Upper lobe of left lung (tissue), 6 donors: ENCODE results near the gene TFEB. TPM values are rescaled to one million over a fixed set of nuclear protein-coding genes. Genes with fewer than 3 reads are reported as not detected.

Source experiments
- ATAC-seq, 2 donors: fragments of 200-7000 bp; cut with Tn5 transposase; one replicate each; pipeline ENCODE4 v1.9.1; 2022; ENCODE audit warnings: mild to moderate bottlenecking in 2 of 2, moderate library complexity in 2 of 2; ENCODE audit not compliant: low FRiP score in 2 of 2
- DNase-seq, 2 donors: peaks; one replicate each; pipeline ENCODE4 v3.0.0-alpha.2; 2019 to 2020
- H3K27ac ChIP-seq, 4 donors: fragments of 200-600 bp; sonication (generic); one replicate each; pipeline ENCODE4 v1.5.1; 2016 to 2019
- H3K27me3 ChIP-seq, 4 donors: fragments of 200-600 bp; sonication (generic); one replicate each; pipeline ENCODE4 v1.5.1; 2017 to 2019
- H3K36me3 ChIP-seq, 4 donors: fragments of 200-600 bp; sonication (generic); one replicate each; pipeline ENCODE4 v1.5.1; 2016 to 2019
- H3K4me1 ChIP-seq, 4 donors: fragments of 200-600 bp; sonication (generic); one replicate each; pipeline ENCODE4 v1.5.1; 2018 to 2019
- H3K4me3 ChIP-seq, 4 donors: fragments of 200-600 bp; sonication (generic); one replicate each; pipeline ENCODE4 v1.5.1; 2017 to 2019; ENCODE audit warnings: mild to moderate bottlenecking in 2 of 4, moderate library complexity in 1 of 4
- H3K9me3 ChIP-seq, 4 donors: fragments of 200-600 bp; sonication (generic); one replicate each; pipeline ENCODE4 v1.5.1; 2018 to 2019
- CTCF ChIP-seq, 6 experiments: fragments of 450-650 bp in 4 of 6; fragments of 200-600 bp in 2 of 6; sonication (generic) in 2 of 6; IDR thresholded peaks; one replicate each; pipeline ENCODE4 v1.5.1; 2016 to 2019; ENCODE audit warnings: antibody characterized with exemption in 6 of 6
- EP300 ChIP-seq, 4 donors: sonication (generic); formaldehyde crosslinking; IDR thresholded peaks; one replicate each; pipeline ENCODE4 v1.5.1; 2017; ENCODE audit warnings: antibody characterized with exemption in 4 of 4, control low read depth in 2 of 4
- POLR2A ChIP-seq, 4 donors: fragments of 450-650 bp; IDR thresholded peaks; one replicate each; pipeline ENCODE4 v1.5.1; 2016 to 2017; ENCODE audit warnings: antibody characterized with exemption in 4 of 4, mild to moderate bottlenecking in 2 of 4
- POLR2AphosphoS5 ChIP-seq, 2 donors: sonication (generic); formaldehyde crosslinking; IDR thresholded peaks; one replicate each; pipeline ENCODE4 v1.5.1; 2017; ENCODE audit warnings: antibody characterized with exemption in 2 of 2
- WGBS, 2 donors: methylation state at CpG; one replicate each; pipeline ENCODE4 v1.1.5; 2017 to 2018; 5-methylcytosine and 5-hydroxymethylcytosine counted together
- total RNA-seq, 6 donors: library from RNA; depleted of rRNA in 4 of 6; stranded (reverse); fragments of >200 nt in 4 of 6; gene quantifications; one replicate each; pipeline versions ENCODE4 v1.1.0 to v1.2.1, GENCODE V29; 2016 to 2021
- donor health status: DM: no; HTN: no; CAD: no; lungs with moderate emphysema.
- donor health status: DM: no; HTN: yes; CAD: no; lungs with severe emphysema.

TFEB gene
- total RNA-seq, 6 donors from 2014 or later, result 20.2 to 46.0 (median 27.3) TPM

- DNase-seq, result no peak
- Histone ChIP-seq H3K27ac (no peak overlapping the region), H3K36me3 (no peaks in the 10 kb centered on the region), H3K9me3 (no peaks in the 10 kb centered on the region), H3K27me3 (no peaks in the 10 kb centered on the region), H3K4me1 (peaks cover 0 to 14% (median 11%) of the 10 kb centered on the region in 4 donors), H3K4me3 (no peak overlapping the region)
- TF ChIP-seq POLR2A (IDR thresholded peaks at IDR 0.05), result no peak
- no peak for TF ChIP-seq EP300 (IDR thresholded peaks at IDR 0.05)
- TF ChIP-seq POLR2AphosphoS5 (IDR thresholded peaks at IDR 0.05), result no peak
- TF ChIP-seq CTCF (IDR thresholded peaks at IDR 0.05), result no peak
- WGBS, 2 donors, result 86 to 89% methylated on average over 10 to 13 of the region's 14 CpGs
- no peak for ATAC-seq
Observed at GRCh38 chr6:41646026-41646795, 89.2 kb downstream of the TFEB start.

DNA sequence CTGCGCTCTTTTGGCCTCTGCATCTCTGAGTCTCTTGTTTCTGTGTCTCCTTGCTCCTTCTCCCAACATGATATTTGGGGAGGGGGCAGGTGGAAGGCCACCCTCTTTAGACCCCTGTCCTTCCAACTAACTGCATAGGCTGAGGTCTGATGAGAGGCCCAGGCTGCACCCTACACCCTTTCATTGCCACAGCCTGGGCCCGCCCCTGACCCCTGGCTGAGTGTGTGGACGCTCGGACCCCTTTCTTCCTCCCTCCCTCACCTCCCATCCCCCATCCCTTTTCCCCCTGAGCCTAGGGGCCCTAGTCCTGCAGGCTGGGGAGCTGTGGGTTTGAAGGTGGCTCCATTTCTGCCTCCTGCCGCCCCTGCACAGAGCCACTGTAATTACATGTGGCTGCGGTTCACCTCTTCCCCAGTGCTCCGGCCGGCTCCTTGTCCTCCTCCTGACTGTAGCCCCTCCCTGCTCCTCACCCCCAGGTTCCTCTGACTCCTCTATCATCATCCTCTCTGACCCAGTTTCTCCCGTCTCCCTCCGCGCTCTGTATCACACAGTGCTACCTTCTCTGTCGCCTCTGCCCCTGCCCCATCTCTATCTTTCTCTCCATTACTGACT lies 90.3 kb downstream of the TFEB start:
- no peaks in the 10 kb centered on the region for H3K27me3 ChIP-seq
- H3K4me3 ChIP-seq, result no peak overlapping the region
- no peak overlapping the region for H3K27ac ChIP-seq
- H3K4me1 ChIP-seq, result peaks cover 3 to 14% (median 11%) of the 10 kb centered on the region in 4 donors
- no peaks in the 10 kb centered on the region for H3K9me3 ChIP-seq
- ATAC-seq (no peak), DNase-seq (no peak)
- WGBS, 2 donors, result 84 to 95% methylated on average over 12 of the region's 12 CpGs
- TF ChIP-seq EP300 (IDR thresholded peaks at IDR 0.05) (no peak), POLR2AphosphoS5 (IDR thresholded peaks at IDR 0.05) (no peak), CTCF (IDR thresholded peaks at IDR 0.05) (no peak), POLR2A (IDR thresholded peaks at IDR 0.05) (no peak)
- no peaks in the 10 kb centered on the region for H3K36me3 ChIP-seq

DNA sequence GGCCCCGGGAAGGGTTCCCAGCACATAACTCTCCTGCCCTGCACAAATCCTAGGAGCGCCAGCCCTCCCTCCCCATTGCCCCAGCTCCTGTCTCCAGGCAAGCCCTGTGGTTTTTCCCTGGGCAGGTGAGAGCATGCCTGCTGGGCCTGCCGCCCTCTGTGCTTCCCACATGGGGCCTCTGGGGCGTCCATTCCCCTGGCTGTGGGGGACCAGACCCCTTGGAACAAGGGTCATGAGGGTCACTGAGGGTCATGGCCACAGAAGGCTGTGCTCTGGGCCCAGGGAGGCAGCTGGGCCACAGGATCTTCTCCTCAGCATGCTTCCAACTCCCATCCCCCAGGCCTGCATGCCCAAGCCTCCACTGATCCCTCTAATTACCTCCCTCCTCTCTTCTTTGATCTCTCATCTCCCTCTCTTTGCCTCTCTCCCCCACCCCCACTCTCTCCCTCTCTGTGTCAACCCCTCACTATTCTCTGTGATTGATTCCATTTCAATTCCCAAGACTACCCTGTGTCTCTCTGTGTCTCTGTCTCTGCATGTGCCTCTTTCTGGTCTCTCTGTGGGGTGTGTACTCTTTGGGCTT lies 91.0 kb downstream of the TFEB start:
- ATAC-seq, result no peak
- no peak for DNase-seq
- TF ChIP-seq POLR2AphosphoS5 (IDR thresholded peaks at IDR 0.05), result no peak
- TF ChIP-seq EP300 (IDR thresholded peaks at IDR 0.05), result no peak
- TF ChIP-seq CTCF (IDR thresholded peaks at IDR 0.05), result no peak
- no peak for TF ChIP-seq POLR2A (IDR thresholded peaks at IDR 0.05)
- H3K27ac ChIP-seq, result no peak overlapping the region
- H3K4me1 ChIP-seq, result peaks cover 3 to 14% (median 11%) of the 10 kb centered on the region in 4 donors
- H3K9me3 ChIP-seq, result no peaks in the 10 kb centered on the region
- no peaks in the 10 kb centered on the region for H3K36me3 ChIP-seq
- 73 to 77% methylated on average over 3 to 4 of the region's 4 CpGs for WGBS, 2 donors
- no peaks in the 10 kb centered on the region for H3K27me3 ChIP-seq
- H3K4me3 ChIP-seq, result no peak overlapping the region

DNA sequence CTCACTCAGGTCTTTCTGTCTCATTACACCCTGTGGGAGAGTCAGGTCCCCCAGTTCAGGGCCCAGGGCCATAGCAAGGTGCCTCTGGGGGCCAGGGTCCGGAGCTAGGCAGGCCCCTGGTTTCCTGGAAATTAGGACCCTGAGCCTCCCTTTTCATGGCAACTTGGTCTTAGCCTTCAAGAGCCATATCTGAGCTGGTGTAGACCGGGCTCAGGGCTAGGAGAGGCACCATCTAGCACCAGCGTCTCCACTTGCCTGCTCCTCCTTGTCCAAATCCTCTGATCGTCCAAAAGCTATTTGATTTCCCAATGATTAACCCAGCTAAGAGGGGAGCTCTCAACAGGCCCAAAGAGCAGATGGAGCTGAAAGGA lies 91.5 kb downstream of the TFEB start:
- WGBS, 2 donors, result 75 to 87% methylated on average over 4 of the region's 4 CpGs
- TF ChIP-seq POLR2A (IDR thresholded peaks at IDR 0.05) (no peak), CTCF (IDR thresholded peaks at IDR 0.05) (no peak), POLR2AphosphoS5 (IDR thresholded peaks at IDR 0.05) (no peak), EP300 (IDR thresholded peaks at IDR 0.05) (no peak)
- H3K36me3 ChIP-seq, result no peaks in the 10 kb centered on the region
- ATAC-seq, result no peak
- peaks cover 0 to 3% (median 0%) of the 10 kb centered on the region in 4 donors for H3K27me3 ChIP-seq
- no peaks in the 10 kb centered on the region for H3K9me3 ChIP-seq
- H3K4me3 ChIP-seq, result no peak overlapping the region
- H3K4me1 ChIP-seq, result peaks cover 4 to 19% (median 13%) of the 10 kb centered on the region in 4 donors
- H3K27ac ChIP-seq, result peak overlapping the region in 1 of 4 donors; percentile 59
- no peak for DNase-seq
